HG03159 (cell line): ENCODE data around the gene SIK1.

Experiments
- ATAC-seq: cut with Tn5 transposase; IDR thresholded peaks from one replicate; pipeline ENCODE4 v1.9.1; 2021; ENCODE audit warnings: mild to moderate bottlenecking, moderate library complexity; ENCODE audit not compliant: unreplicated experiment

SIK1 gene

GRCh38 chr21:43369124-43369523, 57.8 kb downstream of the SIK1 start:
- no peak for ATAC-seq

GRCh38 chr21:43368685-43369084, 58.2 kb downstream of the SIK1 start:
- no peak for ATAC-seq

- no peak for ATAC-seq
Observed at GRCh38 chr21:43367859-43368258, 59.1 kb downstream of the SIK1 start.

- no peak for ATAC-seq
Observed at GRCh38 chr21:43367296-43367695, 59.6 kb downstream of the SIK1 start.

GRCh38 chr21:43366656-43367055, 60.3 kb downstream of the SIK1 start:
- no peak for ATAC-seq

GRCh38 chr21:43365611-43366426, 61.1 kb downstream of the SIK1 start:
- ATAC-seq, result no peak

- ATAC-seq, result no peak
Observed at GRCh38 chr21:43364851-43365424, 62.0 kb downstream of the SIK1 start.
